Brain microvascular endothelial cell (primary cell): ENCODE data around the gene CA9.

Experiments used
- DNase-seq: peaks from one replicate; pipeline ENCODE4 v3.0.0-alpha.2; 2020
- H3K27ac ChIP-seq: fragments of 250-450 bp; sonication (Bioruptor Pico); 2 replicates; pipeline ENCODE4 v1.5.1; 2020; ENCODE audit warnings: mild to moderate bottlenecking, moderate library complexity
- H3K27me3 ChIP-seq: fragments of 250-450 bp; sonication (Bioruptor Pico); replicated peaks from 2 replicates; pipeline ENCODE4 v1.5.1; 2020; ENCODE audit warnings: mild to moderate bottlenecking
- H3K36me3 ChIP-seq: fragments of 250-450 bp; sonication (Bioruptor Pico); replicated peaks from 2 replicates; pipeline ENCODE4 v1.5.1; 2020; ENCODE audit warnings: mild to moderate bottlenecking
- H3K4me3 ChIP-seq: 2 replicates; pipeline ENCODE4 v1.5.1; 2011; ENCODE audit warnings: low read depth, mild to moderate bottlenecking, control low read depth, low read length, moderate library complexity
- CTCF ChIP-seq: IDR thresholded peaks from 2 replicates; pipeline ENCODE4 v1.5.1; 2011; ENCODE audit warnings: low read depth, mild to moderate bottlenecking, moderate library complexity, low read length, control low read depth, inconsistent platforms; ENCODE audit errors: missing control alignments
- in situ Hi-C: cut with HindIII; loops from 2 replicates; pipeline ENCODE4 v1.10.0; 2017; ENCODE audit warnings: low sequenced_read_pairs, low pct_ligation_motif_present

Gene CA9

GRCh38 chr9:35711501-35712428, 38.0 kb downstream of the CA9 start:
- DNase-seq: no peak
- no peak for TF ChIP-seq CTCF
- H3K27ac ChIP-seq: no peak overlapping the region
- no peaks in the 10 kb centered on the region for H3K27me3 ChIP-seq
- in situ Hi-C loops: no loop called here
- peaks cover 94% of the 10 kb centered on the region for H3K36me3 ChIP-seq
- H3K4me3 ChIP-seq: no peak overlapping the region

GRCh38 chr9:35712762-35713400, 39.2 kb downstream of the CA9 start:
- TF ChIP-seq CTCF: no peak
- Histone ChIP-seq H3K36me3 (peaks cover 94% of the 10 kb centered on the region), H3K4me3 (no peak overlapping the region), H3K27me3 (no peaks in the 10 kb centered on the region), H3K27ac (no peak overlapping the region)
- DNase-seq: no peak
- in situ Hi-C loops: no loop called here

DNA sequence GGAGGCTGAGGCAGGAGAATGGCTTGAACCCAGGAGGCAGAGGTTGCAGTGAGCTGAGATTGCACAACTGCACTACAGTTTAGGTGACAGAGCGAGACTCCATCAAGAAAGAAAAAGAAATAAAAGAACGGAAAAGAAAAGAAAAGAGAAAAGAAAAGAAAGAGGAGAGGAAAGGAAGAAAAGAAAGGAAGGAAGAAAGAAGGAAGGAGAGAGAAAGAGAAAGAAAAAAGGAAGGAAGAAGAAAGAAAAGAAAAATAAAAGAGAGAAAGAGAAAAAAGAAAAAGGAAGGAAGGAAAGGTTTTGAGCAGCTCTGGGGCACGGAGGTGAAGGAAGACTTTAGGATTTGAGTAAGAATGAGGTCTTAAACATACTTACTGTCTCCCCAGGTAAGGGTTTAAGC, 39.9 kb downstream of the CA9 start:
- Histone ChIP-seq H3K27ac (no peak overlapping the region), H3K4me3 (no peak overlapping the region), H3K36me3 (peaks cover 94% of the 10 kb centered on the region), H3K27me3 (no peaks in the 10 kb centered on the region)
- DNase-seq: no peak
- in situ Hi-C loops: no loop called here
- no peak for TF ChIP-seq CTCF

DNA sequence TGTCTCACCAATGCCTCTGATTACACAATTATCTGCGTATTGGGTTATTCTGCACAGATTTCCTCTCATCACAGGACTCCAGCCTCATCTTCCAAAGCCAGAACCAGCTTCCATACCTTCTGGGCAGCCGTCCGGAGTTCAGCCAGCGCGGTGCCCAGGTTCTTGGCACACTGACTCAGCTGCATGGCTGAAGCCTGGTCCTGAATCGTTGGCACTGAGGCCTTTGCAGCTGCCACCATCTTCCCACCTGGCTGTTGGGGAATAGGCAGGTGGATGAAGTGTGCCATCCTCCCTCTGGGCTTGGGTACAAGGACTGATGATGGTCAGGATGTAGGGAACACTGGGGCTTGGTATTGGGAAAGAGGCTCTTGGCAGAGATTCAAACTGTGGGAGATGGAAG, 40.4 kb downstream of the CA9 start:
- Histone ChIP-seq H3K36me3 (peaks cover 94% of the 10 kb centered on the region), H3K27me3 (no peaks in the 10 kb centered on the region)
- in situ Hi-C loops: no loop called here

DNA sequence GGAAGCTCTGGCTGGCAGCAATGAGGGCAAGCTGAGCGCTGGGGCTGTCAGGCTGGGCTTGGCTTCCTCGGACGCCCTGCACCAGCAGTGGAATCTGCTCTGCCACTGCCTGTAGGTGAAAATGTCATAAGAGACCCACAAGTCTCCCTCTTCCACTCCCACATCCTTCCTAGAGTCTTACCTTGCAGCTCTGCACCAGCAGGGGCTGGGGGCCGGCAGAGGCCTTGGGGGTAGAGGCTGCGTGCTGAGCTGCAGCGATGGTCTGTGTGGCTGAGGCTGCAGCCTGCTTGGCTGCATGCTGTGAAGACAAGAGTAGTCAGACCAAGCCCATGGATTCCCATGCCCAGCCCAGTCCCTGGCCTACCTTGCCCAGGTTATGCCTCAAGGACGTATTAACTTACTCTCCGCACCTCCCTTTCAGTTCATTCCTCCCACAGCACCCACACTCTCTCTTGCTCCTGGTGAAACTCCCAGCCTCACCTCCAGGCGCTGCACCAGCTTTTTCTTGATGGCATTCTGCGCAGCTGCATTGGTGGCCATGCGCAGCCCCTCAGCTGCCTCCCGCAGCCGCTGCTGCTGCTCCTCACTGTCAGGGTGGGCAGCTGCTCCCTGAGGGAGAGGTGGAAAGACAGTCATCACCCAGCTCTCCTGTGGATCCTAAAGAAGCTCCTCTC, 41.0 kb downstream of the CA9 start:
- H3K27me3 ChIP-seq: no peaks in the 10 kb centered on the region
- in situ Hi-C loops: no loop called here
- peaks cover 96% of the 10 kb centered on the region for H3K36me3 ChIP-seq
- TF ChIP-seq CTCF: no peak
- DNase-seq: no peak
- no peak overlapping the region for H3K27ac ChIP-seq
- H3K4me3 ChIP-seq: no peak overlapping the region

More for the DNA sequence above, 40.4 kb downstream of the CA9 start:
- no peak for TF ChIP-seq CTCF
- Histone ChIP-seq H3K27ac (no peak overlapping the region), H3K4me3 (no peak overlapping the region)
- DNase-seq: no peak
